GM19395 (cell line): ENCODE measurements around the gene ZSWIM4.

Experiments
- ATAC-seq: cut with Tn5 transposase; IDR thresholded peaks from one replicate; pipeline ENCODE4 v1.9.1; 2021; ENCODE audit warnings: mild to moderate bottlenecking, moderate library complexity; ENCODE audit not compliant: unreplicated experiment

The ZSWIM4 gene

GRCh38 chr19:13866463-13867046 is 71.3 kb downstream of the ZSWIM4 start:
- no peak for ATAC-seq

GRCh38 chr19:13868663-13869062 is 73.4 kb downstream of the ZSWIM4 start:
- ATAC-seq: no peak

GRCh38 chr19:13869281-13869680 is 74.0 kb downstream of the ZSWIM4 start:
- no peak for ATAC-seq

DNA sequence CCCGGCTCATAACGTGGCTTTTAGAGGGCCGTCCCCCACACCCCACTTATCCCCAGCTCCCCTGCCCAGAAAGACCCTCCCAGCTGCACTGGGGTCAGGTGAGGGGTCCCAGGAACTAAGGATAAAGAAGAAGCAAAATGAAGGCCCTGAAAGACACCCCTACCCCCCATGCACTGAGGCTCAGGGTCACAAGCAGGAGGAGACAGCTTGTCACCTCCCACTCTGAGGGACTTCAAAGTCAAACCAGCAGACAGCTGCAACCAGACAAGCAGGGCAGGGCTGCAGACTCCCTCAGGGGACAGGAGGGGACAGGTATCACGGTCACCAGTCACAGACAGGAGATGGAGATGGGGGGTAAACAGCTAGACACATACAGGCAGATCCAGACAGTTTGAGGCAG is 75.6 kb downstream of the ZSWIM4 start:
- no peak for ATAC-seq

DNA sequence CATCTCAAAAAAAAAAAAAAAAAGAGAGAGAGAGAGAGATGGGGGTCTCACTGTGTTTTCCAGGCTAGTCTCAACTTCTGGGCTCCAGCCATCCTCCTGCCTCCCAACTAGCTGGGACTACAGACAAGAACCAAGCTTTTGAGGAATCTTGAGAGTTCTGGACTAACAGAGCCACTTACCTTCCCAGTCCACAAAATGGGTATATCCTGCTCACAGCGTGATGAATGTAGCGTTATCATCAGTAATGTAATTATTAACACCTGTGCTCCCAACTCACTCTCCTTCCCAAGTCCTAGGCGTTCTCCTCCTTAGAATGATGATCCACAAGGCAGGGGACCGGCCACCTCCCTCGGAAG is 77.1 kb downstream of the ZSWIM4 start:
- no peak for ATAC-seq

DNA sequence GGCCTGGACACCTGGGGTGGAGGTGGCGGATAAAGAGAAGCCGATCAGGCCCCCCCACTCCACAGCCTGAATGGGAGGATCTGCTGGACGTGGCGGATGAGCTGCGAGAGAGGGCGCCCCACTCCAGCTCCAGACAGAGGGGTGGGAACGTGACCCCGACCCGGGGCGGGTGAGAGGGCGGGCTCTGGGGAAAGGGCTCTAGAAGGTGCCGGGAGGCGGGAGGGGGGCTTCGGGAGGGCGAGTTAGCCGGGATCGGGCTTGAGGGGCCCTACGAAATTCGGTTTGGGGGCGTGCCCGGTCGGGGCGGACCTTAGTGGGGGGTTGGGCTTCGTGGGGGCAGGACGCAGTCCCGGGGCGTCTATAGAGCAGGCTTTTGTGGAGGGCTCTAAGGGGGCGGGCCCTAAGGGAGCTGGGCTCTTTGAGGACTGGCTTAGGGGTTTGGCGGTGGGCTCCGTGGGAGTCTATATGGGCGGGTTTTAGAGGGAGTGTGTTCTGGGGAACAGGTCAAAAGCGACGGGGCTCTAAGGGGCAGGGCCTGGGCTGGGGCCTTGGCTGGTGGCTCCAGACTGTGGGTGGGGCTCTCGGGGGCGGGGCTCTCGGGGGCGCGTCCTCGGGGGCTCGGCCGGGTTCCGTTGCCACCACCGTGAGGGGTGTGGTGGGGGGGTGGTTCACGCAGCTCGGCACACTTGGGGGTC is 77.6 kb downstream of the ZSWIM4 start:
- ATAC-seq: no peak

- ATAC-seq: no peak
Observed at GRCh38 chr19:13873834-13874515, 78.7 kb downstream of the ZSWIM4 start.

GRCh38 chr19:13875824-13876223 is 80.6 kb downstream of the ZSWIM4 start:
- ATAC-seq: no peak

- no peak for ATAC-seq
Observed at GRCh38 chr19:13876834-13877233, 81.6 kb downstream of the ZSWIM4 start, which contains the start of gene NANOS3. Gene NANOS3, plus strand, starts transcription at chr19:13877134. Its CDS starts 115 bp downstream, at chr19:13877249.

DNA sequence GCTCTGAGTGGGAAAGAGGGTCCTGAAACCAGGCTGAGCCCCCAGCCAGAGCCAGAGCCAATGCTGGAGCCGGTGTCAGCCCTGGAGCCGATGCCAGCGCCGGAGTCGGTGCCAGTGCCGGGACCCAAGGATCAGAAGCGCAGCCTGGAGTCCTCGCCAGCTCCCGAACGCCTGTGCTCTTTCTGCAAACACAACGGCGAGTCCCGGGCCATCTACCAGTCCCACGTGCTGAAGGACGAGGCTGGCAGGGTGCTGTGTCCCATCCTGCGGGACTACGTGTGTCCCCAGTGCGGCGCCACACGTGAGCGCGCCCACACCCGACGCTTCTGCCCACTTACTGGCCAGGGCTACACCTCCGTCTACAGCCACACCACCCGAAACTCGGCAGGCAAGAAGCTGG is 82.1 kb downstream of the ZSWIM4 start:
- ATAC-seq: no peak

GRCh38 chr19:13880059-13881043 is 85.1 kb downstream of the ZSWIM4 start:
- ATAC-seq: peak; percentile 77

DNA sequence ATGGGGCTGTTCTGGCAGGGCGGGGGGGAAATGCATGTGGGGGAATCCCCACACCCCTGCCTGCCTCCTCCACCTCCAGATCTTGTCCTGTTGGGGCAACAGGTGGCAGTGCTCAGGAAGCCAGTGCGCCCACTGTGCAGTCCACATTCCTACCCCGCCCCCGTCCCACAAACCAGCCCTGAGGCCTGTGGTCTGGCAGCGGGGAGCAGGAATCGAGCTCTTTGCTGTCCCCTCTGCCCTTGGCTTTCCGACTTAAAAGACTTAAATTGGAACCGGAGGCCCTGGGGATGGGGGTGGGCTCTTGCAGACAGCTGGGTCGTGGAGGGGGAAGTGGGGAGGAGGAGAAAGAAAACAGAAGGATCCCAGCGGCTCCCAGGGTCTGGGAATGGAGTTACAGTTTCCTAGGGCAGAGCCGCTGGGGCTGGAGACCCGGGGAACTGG is 86.0 kb downstream of the ZSWIM4 start:
- ATAC-seq: no peak
